HEK293 (cell line): Measurements from ENCODE around the gene NFKB1.

Source experiments
- CTCF ChIA-PET: fragments of 350-600 bp; formaldehyde crosslinking; extraction: SDS; loops from one replicate; lab custom pipeline; 2021; ENCODE audit warnings: antibody characterized with exemption; lab: Yijun Ruan, JAX
- POLR2A ChIA-PET: fragments of 300-600 bp; formaldehyde crosslinking; extraction: SDS; loops from one replicate; lab custom pipeline; 2020; ENCODE audit warnings: antibody characterized with exemption, inconsistent platforms; lab: Yijun Ruan, JAX
- H3K27ac ChIP-seq: fragments of 200-500 bp; sonication (Bioruptor generic); 2 replicates; pipeline ENCODE4 v1.5.1; 2014; ENCODE audit warnings: low read depth, low read length, control low read depth, inconsistent platforms; ENCODE audit errors: extremely low read depth
- H3K36me3 ChIP-seq, 2 experiments: fragments of 200-500 bp in 1 of 2; sonication (Bioruptor generic) in 1 of 2; 1 replicate in 1 of 2; 2 replicates in 1 of 2; pipeline ENCODE4 v1.5.1; 2014 to 2017; ENCODE audit warnings: inconsistent platforms in 2 of 2, low read length in 2 of 2; ENCODE audit not compliant: control insufficient read depth in 2 of 2, insufficient read depth in 1 of 2
- H3K4me1 ChIP-seq: fragments of 200-500 bp; sonication (Bioruptor generic); 2 replicates; pipeline ENCODE4 v1.5.1; 2014; ENCODE audit warnings: mild to moderate bottlenecking, low read length, inconsistent platforms; ENCODE audit not compliant: control insufficient read depth, insufficient read depth
- H3K4me3 ChIP-seq: 2 replicates; pipeline ENCODE4 v1.5.1; 2011; ENCODE audit warnings: low read depth, mild to moderate bottlenecking, control low read depth, low read length, moderate library complexity
- H3K9me3 ChIP-seq: fragments of 200-500 bp; sonication (Bioruptor generic); 2 replicates; pipeline ENCODE4 v1.5.1; 2014; ENCODE audit warnings: low read depth, low read length, inconsistent platforms; ENCODE audit not compliant: control insufficient read depth, insufficient read depth
- BCL11A ChIP-seq: fragments of 450-650 bp; formaldehyde crosslinking; IDR thresholded peaks from 2 replicates; pipeline ENCODE4 v1.5.1; 2016; ENCODE audit warnings: low read depth, missing biosample characterization, missing genetic modification characterization
- EGR2 ChIP-seq: fragments of 450-650 bp; formaldehyde crosslinking; IDR thresholded peaks from 2 replicates; pipeline ENCODE4 v1.5.1; 2016; ENCODE audit warnings: low read depth, missing biosample characterization, missing genetic modification characterization
- HOXD13 ChIP-seq: sonication (generic); formaldehyde crosslinking; IDR thresholded peaks from 2 replicates; pipeline ENCODE4 v1.8.0; 2022; ENCODE audit warnings: missing genetic modification reagents, borderline replicate concordance
- MZF1 ChIP-seq: fragments of 450-650 bp; formaldehyde crosslinking; IDR thresholded peaks from 2 replicates; pipeline ENCODE4 v1.5.1; 2017; ENCODE audit warnings: missing biosample characterization, missing genetic modification characterization, borderline replicate concordance
- SP7 ChIP-seq: fragments of 450-650 bp; formaldehyde crosslinking; IDR thresholded peaks from 2 replicates; pipeline ENCODE4 v1.5.1; 2016; ENCODE audit warnings: missing biosample characterization, missing genetic modification characterization
- ZBTB21 ChIP-seq: fragments of 450-650 bp; formaldehyde crosslinking; IDR thresholded peaks from 2 replicates; pipeline ENCODE4 v1.5.1; 2017; ENCODE audit warnings: missing biosample characterization, missing genetic modification characterization
- ZBTB44 ChIP-seq: fragments of 450-650 bp; IDR thresholded peaks from 2 replicates; pipeline ENCODE4 v1.5.1; 2018; ENCODE audit warnings: missing biosample characterization, mild to moderate bottlenecking, missing genetic modification characterization
- ZBTB8A ChIP-seq: fragments of 450-650 bp; formaldehyde crosslinking; IDR thresholded peaks from 2 replicates; pipeline ENCODE4 v1.5.1; 2016; ENCODE audit warnings: missing biosample characterization, missing genetic modification characterization
- ZFP3 ChIP-seq: fragments of 450-650 bp; formaldehyde crosslinking; IDR thresholded peaks from 2 replicates; pipeline ENCODE4 v1.5.1; 2016; ENCODE audit warnings: low read depth, missing biosample characterization, missing genetic modification characterization
- ZNF398 ChIP-seq: fragments of 450-650 bp; formaldehyde crosslinking; IDR thresholded peaks from 2 replicates; pipeline ENCODE4 v1.5.1; 2017; ENCODE audit warnings: missing biosample characterization, missing genetic modification characterization
- ZNF404 ChIP-seq: fragments of 450-650 bp; formaldehyde crosslinking; IDR thresholded peaks from 2 replicates; pipeline ENCODE4 v1.5.1; 2017; ENCODE audit warnings: missing biosample characterization, missing genetic modification characterization
- ZNF416 ChIP-seq: fragments of 450-650 bp; formaldehyde crosslinking; IDR thresholded peaks from 2 replicates; pipeline ENCODE4 v1.5.1; 2016; ENCODE audit warnings: missing biosample characterization, missing genetic modification characterization
- ZNF768 ChIP-seq: fragments of 450-650 bp; formaldehyde crosslinking; IDR thresholded peaks from 2 replicates; pipeline ENCODE4 v1.5.1; 2018; ENCODE audit warnings: missing biosample characterization, mild to moderate bottlenecking, missing genetic modification characterization
- ZNF776 ChIP-seq: fragments of 450-650 bp; formaldehyde crosslinking; IDR thresholded peaks from 2 replicates; pipeline ENCODE4 v1.5.0; 2017; ENCODE audit warnings: missing biosample characterization, missing genetic modification characterization, borderline replicate concordance
- ZNF792 ChIP-seq: fragments of 450-650 bp; formaldehyde crosslinking; IDR thresholded peaks from 2 replicates; pipeline ENCODE4 v1.5.1; 2016; ENCODE audit warnings: missing biosample characterization, missing genetic modification characterization
- ZSCAN23 ChIP-seq: fragments of 450-650 bp; formaldehyde crosslinking; IDR thresholded peaks from 2 replicates; pipeline ENCODE4 v1.5.1; 2016; ENCODE audit warnings: missing biosample characterization, missing genetic modification characterization
- TF ChIP-seq, protein P1 (sequence below): fragments of 450-650 bp; formaldehyde crosslinking; IDR thresholded peaks from 2 replicates; pipeline ENCODE4 v1.5.1; 2016; ENCODE audit warnings: missing biosample characterization, missing genetic modification characterization
- TF ChIP-seq, protein P2 (sequence below): fragments of 450-650 bp; formaldehyde crosslinking; IDR thresholded peaks from 2 replicates; pipeline ENCODE4 v1.5.1; 2016; ENCODE audit warnings: missing biosample characterization, missing genetic modification characterization

NFKB1 gene

GRCh38 chr4:102586002-102586643, 85.0 kb downstream of the NFKB1 start (continued):
- TF ChIP-seq, protein P1, sequence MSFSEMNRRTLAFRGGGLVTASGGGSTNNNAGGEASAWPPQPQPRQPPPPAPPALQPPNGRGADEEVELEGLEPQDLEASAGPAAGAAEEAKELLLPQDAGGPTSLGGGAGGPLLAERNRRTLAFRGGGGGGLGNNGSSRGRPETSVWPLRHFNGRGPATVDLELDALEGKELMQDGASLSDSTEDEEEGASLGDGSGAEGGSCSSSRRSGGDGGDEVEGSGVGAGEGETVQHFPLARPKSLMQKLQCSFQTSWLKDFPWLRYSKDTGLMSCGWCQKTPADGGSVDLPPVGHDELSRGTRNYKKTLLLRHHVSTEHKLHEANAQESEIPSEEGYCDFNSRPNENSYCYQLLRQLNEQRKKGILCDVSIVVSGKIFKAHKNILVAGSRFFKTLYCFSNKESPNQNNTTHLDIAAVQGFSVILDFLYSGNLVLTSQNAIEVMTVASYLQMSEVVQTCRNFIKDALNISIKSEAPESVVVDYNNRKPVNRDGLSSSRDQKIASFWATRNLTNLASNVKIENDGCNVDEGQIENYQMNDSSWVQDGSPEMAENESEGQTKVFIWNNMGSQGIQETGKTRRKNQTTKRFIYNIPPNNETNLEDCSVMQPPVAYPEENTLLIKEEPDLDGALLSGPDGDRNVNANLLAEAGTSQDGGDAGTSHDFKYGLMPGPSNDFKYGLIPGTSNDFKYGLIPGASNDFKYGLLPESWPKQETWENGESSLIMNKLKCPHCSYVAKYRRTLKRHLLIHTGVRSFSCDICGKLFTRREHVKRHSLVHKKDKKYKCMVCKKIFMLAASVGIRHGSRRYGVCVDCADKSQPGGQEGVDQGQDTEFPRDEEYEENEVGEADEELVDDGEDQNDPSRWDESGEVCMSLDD (tag by site-specific recombination), result no peak
- TF ChIP-seq ZNF416 (tag by site-specific recombination) (no peak), ZNF398 (tag by site-specific recombination) (no peak), ZBTB8A (tag by site-specific recombination) (no peak), ZNF768 (tag by site-specific recombination) (no peak), SP7 (no peak), ZNF776 (tag by site-specific recombination) (no peak)
- TF ChIP-seq, protein P2, sequence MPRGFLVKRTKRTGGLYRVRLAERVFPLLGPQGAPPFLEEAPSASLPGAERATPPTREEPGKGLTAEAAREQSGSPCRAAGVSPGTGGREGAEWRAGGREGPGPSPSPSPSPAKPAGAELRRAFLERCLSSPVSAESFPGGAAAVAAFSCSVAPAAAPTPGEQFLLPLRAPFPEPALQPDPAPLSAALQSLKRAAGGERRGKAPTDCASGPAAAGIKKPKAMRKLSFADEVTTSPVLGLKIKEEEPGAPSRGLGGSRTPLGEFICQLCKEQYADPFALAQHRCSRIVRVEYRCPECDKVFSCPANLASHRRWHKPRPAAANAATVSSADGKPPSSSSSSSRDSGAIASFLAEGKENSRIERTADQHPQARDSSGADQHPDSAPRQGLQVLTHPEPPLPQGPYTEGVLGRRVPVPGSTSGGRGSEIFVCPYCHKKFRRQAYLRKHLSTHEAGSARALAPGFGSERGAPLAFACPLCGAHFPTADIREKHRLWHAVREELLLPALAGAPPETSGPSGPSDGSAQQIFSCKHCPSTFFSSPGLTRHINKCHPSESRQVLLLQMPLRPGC (tag by site-specific recombination), result no peak

- ChIA-PET CTCF (no interaction called here), POLR2A (no interaction called here)
- Histone ChIP-seq H3K36me3 (peaks cover 4 to 25% of the 10 kb centered on the region in 2 experiments; a peak in 1 of 3 replicates), H3K9me3 (no peaks in the 10 kb centered on the region), H3K27ac (no peak overlapping the region), H3K4me1 (no peaks in the 10 kb centered on the region), H3K4me3 (no peak overlapping the region)
- TF ChIP-seq ZFP3 (tag by site-specific recombination) (no peak), ZBTB21 (tag by site-specific recombination) (no peak), MZF1 (tag by site-specific recombination) (no peak), ZBTB44 (no peak)
Observed at GRCh38 chr4:102586644-102587021, 85.5 kb downstream of the NFKB1 start.

DNA sequence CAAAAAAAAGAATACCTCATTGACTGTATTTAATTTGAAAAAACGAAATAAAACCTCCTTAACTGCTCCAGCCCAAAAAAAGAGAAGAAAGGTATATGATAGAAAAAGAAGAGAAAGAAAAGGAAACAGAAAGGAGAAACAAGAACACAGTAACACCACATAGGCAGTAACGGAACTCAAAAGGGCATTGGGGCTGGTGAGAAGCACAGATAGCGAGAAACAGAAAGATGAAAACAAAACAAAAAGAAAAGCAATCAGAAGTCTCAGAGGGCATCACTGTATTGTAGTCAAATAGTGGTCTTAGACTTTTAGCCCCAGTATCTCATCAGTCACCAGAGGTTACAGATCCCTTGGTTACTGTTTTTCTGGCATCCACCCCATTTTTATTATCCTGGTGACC, 88.6 kb downstream of the NFKB1 start:
- Histone ChIP-seq H3K4me3 (no peak overlapping the region), H3K4me1 (no peaks in the 10 kb centered on the region), H3K9me3 (no peaks in the 10 kb centered on the region), H3K36me3 (peaks cover 0 to 17% of the 10 kb centered on the region in 2 experiments; a peak in 1 of 3 replicates), H3K27ac (no peak overlapping the region)
- ChIA-PET POLR2A (no interaction called here), CTCF (no interaction called here)
- TF ChIP-seq HOXD13 (CRISPR knock-in tag) (no peak), ZSCAN23 (tag by site-specific recombination) (no peak), BCL11A (tag by site-specific recombination) (no peak), EGR2 (tag by site-specific recombination) (no peak), ZNF404 (tag by site-specific recombination) (no peak), ZNF792 (tag by site-specific recombination) (no peak)
